Ecto neural progenitor cell (in vitro differentiated cells): ENCODE results near the gene AGAP1.

Experiments used
- DNase-seq: peaks from one replicate; pipeline ENCODE4 v3.0.0-alpha.2; 2018; ENCODE audit warnings: low spot score

AGAP1 gene

GRCh38 chr2:235921508-235922191 is 427.8 kb downstream of the AGAP1 start:
- peak; percentile 22 for DNase-seq

GRCh38 chr2:235922839-235923238 is 429.0 kb downstream of the AGAP1 start:
- DNase-seq = no peak

- no peak for DNase-seq
These were observed 430.2 kb downstream of the AGAP1 start for GRCh38 chr2:235923859-235924674.

- DNase-seq = no peak
These were observed 430.8 kb downstream of the AGAP1 start for GRCh38 chr2:235924675-235925063.

GRCh38 chr2:235925250-235925919 is 431.5 kb downstream of the AGAP1 start:
- no peak for DNase-seq

GRCh38 chr2:235926229-235926628 is 432.4 kb downstream of the AGAP1 start:
- peak; percentile 34 for DNase-seq

- DNase-seq = no peak
These were observed 435.0 kb downstream of the AGAP1 start for GRCh38 chr2:235928751-235929370.

- no peak for DNase-seq
These were observed 436.9 kb downstream of the AGAP1 start for GRCh38 chr2:235930701-235931100.

GRCh38 chr2:235931676-235932075 is 437.8 kb downstream of the AGAP1 start:
- DNase-seq = no peak

- no peak for DNase-seq
These were observed 440.4 kb downstream of the AGAP1 start for GRCh38 chr2:235934059-235934773.

- DNase-seq = no peak
These were observed 441.1 kb downstream of the AGAP1 start for GRCh38 chr2:235934774-235935484.

GRCh38 chr2:235935773-235936172 is 441.9 kb downstream of the AGAP1 start:
- no peak for DNase-seq

- no peak for DNase-seq
These were observed 442.6 kb downstream of the AGAP1 start for GRCh38 chr2:235936493-235936892.

GRCh38 chr2:235937087-235937486 is 443.2 kb downstream of the AGAP1 start:
- DNase-seq = no peak

GRCh38 chr2:235937526-235937925 is 443.7 kb downstream of the AGAP1 start:
- no peak for DNase-seq

- no peak for DNase-seq
These were observed 444.1 kb downstream of the AGAP1 start for GRCh38 chr2:235937936-235938335.

GRCh38 chr2:235938611-235939010 is 444.8 kb downstream of the AGAP1 start:
- no peak for DNase-seq

- DNase-seq = no peak
These were observed 445.6 kb downstream of the AGAP1 start for GRCh38 chr2:235939471-235939870.

GRCh38 chr2:235940330-235940729 is 446.5 kb downstream of the AGAP1 start:
- no peak for DNase-seq

GRCh38 chr2:235944591-235944990 is 450.7 kb downstream of the AGAP1 start:
- DNase-seq = no peak

GRCh38 chr2:235945608-235946140 is 451.8 kb downstream of the AGAP1 start:
- no peak for DNase-seq
